ENCODE data around the gene HOXA7.

DNA sequence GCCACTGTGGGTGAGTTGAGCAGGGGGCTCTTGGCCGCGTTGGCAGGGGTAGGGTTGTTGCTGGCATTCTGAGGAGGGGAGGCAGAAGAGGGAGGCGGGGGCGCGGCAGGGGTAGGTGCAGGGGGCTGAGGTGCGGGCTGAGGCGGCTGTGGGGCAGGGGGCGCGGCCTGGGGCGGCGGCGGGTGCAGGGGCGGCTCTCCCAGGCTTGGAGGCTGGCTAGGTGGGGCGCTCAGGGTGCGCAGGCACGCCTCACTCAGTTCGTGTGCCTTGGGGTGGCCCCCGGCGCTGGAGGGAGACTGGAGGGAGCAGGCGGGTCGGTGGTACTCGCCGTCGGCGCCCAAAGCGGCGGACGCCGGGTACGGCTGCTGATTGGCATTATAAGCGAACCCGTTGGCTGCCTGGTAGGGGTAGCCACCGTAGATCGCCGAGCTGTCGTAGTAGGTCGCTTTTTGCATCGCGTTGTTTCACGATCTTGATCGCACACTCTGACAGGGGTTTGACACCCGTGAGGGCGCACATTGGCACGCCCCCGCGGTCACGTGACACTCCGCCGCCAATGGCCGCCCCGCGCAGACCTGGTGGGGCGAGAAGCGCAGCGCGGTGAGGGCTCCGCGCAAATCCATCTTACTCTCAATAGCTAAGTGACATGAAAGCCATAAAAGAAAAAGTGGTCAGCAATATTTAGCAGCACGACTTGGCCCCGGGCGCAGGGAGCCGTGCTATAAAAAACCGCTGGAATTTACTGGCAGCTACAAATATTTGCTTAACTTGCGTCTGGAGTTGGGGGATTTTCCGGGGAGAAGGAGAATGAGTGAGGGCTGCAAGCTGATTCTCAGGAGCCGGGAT, 46.1 kb downstream of the HOXA7 start:
- TF ChIP-seq, protein P1, sequence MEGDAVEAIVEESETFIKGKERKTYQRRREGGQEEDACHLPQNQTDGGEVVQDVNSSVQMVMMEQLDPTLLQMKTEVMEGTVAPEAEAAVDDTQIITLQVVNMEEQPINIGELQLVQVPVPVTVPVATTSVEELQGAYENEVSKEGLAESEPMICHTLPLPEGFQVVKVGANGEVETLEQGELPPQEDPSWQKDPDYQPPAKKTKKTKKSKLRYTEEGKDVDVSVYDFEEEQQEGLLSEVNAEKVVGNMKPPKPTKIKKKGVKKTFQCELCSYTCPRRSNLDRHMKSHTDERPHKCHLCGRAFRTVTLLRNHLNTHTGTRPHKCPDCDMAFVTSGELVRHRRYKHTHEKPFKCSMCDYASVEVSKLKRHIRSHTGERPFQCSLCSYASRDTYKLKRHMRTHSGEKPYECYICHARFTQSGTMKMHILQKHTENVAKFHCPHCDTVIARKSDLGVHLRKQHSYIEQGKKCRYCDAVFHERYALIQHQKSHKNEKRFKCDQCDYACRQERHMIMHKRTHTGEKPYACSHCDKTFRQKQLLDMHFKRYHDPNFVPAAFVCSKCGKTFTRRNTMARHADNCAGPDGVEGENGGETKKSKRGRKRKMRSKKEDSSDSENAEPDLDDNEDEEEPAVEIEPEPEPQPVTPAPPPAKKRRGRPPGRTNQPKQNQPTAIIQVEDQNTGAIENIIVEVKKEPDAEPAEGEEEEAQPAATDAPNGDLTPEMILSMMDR (IDR thresholded peaks at IDR 0.05) = no peak
- TF ChIP-seq POLR2A (IDR thresholded peaks at IDR 0.05) = no peak
